HG02885 (cell line): ENCODE data around the gene VWA5A.
"Not testable (repeated sequence)": the region's sequence is repeated elsewhere in the genome, so short reads cannot be mapped to it uniquely, and the experiment has no call there.

ENCODE experiments used
- ATAC-seq: cut with Tn5 transposase; IDR thresholded peaks from one replicate; pipeline ENCODE4 v1.9.1; 2021; ENCODE audit warnings: mild to moderate bottlenecking; ENCODE audit not compliant: unreplicated experiment, poor library complexity

VWA5A gene

GRCh38 chr11:124093330-124093729 is 21.9 kb upstream of the VWA5A start:
- ATAC-seq = no peak

GRCh38 chr11:124094731-124095130 is 20.5 kb upstream of the VWA5A start:
- no peak for ATAC-seq

GRCh38 chr11:124096364-124096763 is 18.9 kb upstream of the VWA5A start:
- ATAC-seq = no peak

- no peak for ATAC-seq
These were observed 17.1 kb upstream of the VWA5A start for GRCh38 chr11:124098141-124098540.

- ATAC-seq = no peak
These were observed 13.5 kb upstream of the VWA5A start for GRCh38 chr11:124101737-124102136.

- ATAC-seq = peak; percentile 57
These were observed 7.1 kb upstream of the VWA5A start for GRCh38 chr11:124108156-124108555.

GRCh38 chr11:124109377-124109776 is 5.9 kb upstream of the VWA5A start:
- peak; percentile 67 for ATAC-seq

GRCh38 chr11:124110201-124110600 is 5.0 kb upstream of the VWA5A start:
- no peak for ATAC-seq

- no peak for ATAC-seq
These were observed 1.4 kb upstream of the VWA5A start for GRCh38 chr11:124113890-124114289.

- no peak for ATAC-seq
These were observed 749 bp downstream of the VWA5A start for GRCh38 chr11:124115782-124116616.

- no peak for ATAC-seq
These were observed 3.9 kb downstream of the VWA5A start for GRCh38 chr11:124119103-124119502.

GRCh38 chr11:124120891-124121290 is 5.6 kb downstream of the VWA5A start:
- ATAC-seq = no peak

- ATAC-seq = no peak
These were observed 6.9 kb downstream of the VWA5A start for GRCh38 chr11:124122123-124122522.

- ATAC-seq = no peak
These were observed 8.4 kb downstream of the VWA5A start for GRCh38 chr11:124123622-124124021.

GRCh38 chr11:124127134-124127533 is 11.9 kb downstream of the VWA5A start:
- not testable (repeated sequence) for ATAC-seq

GRCh38 chr11:124143034-124143433 is 27.8 kb downstream of the VWA5A start:
- ATAC-seq = no peak

- ATAC-seq = no peak
These were observed 32.7 kb downstream of the VWA5A start for GRCh38 chr11:124147951-124148350.

- no peak for ATAC-seq
These were observed 35.4 kb downstream of the VWA5A start for GRCh38 chr11:124150684-124151083.

GRCh38 chr11:124152770-124153407 is 37.6 kb downstream of the VWA5A start:
- no peak for ATAC-seq

- ATAC-seq = no peak
These were observed 38.6 kb downstream of the VWA5A start for GRCh38 chr11:124153821-124154220.

GRCh38 chr11:124159481-124159880 is 44.2 kb downstream of the VWA5A start:
- ATAC-seq = no peak

- no peak for ATAC-seq
These were observed 45.7 kb downstream of the VWA5A start for GRCh38 chr11:124160986-124161385.
